ENCODE data around the gene CEP120.
"Not testable (repeated sequence)": the region's sequence is repeated elsewhere in the genome, so short reads cannot be mapped to it uniquely, and the experiment has no call there.

CEP120 gene

DNA sequence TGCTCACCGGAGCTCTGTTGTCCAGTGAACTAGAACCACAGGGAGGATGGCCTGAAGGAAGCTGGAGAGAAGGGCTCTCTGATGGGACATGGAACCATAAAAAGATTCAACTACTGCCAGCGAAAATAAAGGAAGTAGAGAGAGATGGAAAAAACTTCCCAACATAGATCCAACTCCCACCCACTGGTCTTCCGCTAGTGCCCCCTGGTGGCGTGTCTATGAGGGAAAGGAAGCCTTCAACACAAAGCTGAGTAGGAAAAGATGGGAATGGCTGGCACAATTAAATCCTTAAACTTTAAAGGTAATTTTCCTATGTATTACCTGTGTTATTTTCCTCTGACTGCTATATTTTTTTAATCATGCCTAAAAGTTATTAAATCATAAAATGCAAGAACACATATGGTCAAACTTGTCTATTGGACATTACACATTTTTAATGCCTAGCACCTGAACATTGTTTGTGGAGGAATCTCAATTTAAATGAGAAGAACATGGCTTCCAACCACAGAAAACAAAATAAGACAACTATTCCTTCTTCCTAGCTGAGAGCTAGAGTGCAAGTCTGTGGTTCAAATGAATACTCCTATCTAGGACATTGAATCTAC is 51.5 kb downstream of the CEP120 start:
- DNase-seq = no peak

DNA sequence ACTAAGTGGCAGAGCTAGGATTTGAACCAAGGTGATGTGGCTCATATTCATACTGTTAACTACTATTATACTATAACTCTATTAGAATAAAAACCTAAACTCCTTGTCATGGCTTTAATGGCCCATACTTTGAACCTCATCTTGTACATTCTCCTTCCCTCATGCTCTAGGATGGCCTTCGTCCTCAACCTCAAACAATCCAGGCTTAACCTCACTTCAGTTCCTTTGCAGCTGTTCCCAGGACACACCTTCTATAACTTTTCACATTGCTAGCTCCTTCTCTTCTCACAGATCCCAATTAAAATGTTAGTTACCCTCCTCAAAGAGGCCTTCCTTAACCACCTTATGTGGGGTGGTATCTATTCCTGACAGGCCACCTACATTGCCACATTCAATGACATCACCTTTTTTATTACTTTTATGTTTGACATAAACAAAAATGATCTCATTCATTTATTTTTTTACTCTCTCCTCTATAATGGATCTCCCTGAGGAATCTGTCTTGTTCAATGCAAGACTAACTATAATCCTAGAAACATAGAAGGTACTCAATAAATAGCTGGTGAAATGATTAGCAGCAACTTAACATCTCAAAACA is 53.7 kb downstream of the CEP120 start:
- no peak for DNase-seq

DNA sequence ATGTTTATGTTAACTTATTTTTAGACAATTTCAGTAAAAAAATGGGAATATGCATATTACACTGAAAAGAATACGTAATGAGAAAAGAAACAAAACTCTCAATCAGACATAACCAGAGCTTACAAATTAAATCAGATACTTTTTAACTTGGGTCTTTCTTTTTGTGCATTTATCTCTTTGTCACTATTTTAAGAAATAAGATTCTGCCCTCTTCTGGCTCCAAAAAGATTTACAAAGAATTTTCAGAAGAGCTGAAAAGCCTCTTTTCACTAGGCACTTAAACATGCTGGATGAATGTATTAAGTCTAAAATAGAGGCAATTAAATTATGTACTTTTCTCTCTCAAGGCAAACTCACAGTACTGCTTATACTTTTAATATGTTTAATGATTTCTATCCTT is 55.5 kb downstream of the CEP120 start:
- DNase-seq = no peak

DNA sequence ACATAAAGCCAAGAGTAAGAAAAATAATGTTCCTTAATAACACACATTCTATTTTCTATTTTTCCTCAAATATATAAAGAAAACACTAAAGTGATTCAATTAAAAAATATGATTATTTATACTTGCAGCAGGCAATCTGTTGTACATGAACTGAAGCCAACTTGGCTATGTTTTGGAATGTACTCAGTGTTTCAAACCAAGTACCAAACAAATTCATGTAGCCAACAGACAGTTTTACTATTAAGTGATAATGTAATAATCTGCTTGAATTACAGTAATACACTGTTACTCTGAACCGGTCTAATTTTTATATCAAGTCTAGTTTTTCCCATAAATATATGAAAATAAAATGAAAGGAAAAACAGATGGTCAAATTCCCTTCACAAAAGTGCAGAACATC is 58.0 kb downstream of the CEP120 start:
- DNase-seq = no peak

DNA sequence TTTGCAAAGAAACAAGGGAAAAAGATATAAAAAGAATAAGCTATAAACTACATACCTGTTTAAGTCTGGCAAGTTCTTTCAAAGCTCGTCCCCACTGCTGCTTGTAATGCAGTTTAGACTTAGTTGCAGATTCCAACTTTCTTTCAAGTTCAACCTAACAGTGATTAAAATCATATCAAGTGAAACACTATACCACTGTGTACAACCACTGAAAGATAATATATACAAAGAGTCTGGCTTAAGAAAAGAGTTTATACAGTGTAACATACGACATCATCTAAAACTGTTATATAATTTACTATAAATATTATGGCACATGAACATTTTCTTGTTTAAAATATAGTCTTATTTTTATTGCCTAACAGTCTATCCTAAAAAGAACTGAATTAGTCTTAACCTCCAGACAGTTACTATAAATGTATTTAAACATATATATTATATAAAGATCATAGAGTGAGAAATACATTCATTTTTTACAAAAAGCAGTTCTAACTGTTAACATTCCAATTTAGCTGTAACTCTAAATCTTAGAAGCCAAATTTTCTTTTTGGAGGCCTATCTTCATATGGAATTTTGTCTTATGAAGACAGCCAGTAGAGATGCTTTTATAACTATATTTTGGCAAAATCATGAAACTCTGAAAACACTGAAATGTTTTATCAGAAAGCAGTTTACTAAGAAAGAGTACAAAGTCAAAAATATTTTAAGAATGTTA is 58.6 kb downstream of the CEP120 start:
- no peak for DNase-seq

DNA sequence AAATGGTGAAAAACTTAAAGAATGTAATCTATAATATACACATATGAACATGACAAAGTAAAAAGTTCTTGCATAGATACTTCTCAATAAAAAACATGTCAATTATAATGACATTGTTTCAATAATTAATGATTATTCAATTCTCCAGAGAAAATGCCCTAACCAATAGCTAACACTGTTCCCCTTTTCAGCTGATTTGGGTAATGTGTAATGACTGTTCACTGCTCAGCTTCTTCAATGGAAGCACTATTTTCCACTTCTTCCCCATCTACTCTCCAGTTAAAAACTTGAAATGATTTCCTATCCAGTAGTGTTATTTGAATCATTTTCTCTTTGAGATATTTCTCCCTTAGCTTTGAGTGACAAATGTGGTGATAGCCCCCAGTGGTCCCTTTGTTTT is 62.3 kb downstream of the CEP120 start:
- no peak for DNase-seq

DNA sequence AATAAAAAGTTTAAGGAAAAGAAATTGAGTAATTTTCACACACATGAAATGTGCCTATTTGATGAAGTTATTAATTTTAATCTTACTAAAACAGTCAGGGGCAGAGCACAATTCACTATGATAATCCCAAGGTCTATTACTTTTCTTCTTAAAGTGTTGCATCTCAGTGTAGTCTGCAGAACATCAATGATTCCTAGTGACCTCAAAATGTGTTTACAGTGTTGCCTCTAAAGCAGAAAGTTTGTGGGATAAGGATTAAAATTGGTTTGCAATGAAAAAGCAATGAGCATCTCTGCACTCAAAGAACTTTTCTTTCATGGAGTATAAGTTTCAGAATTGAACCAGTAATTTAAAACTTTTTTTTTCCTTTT is 63.0 kb downstream of the CEP120 start:
- DNase-seq = no peak

DNA sequence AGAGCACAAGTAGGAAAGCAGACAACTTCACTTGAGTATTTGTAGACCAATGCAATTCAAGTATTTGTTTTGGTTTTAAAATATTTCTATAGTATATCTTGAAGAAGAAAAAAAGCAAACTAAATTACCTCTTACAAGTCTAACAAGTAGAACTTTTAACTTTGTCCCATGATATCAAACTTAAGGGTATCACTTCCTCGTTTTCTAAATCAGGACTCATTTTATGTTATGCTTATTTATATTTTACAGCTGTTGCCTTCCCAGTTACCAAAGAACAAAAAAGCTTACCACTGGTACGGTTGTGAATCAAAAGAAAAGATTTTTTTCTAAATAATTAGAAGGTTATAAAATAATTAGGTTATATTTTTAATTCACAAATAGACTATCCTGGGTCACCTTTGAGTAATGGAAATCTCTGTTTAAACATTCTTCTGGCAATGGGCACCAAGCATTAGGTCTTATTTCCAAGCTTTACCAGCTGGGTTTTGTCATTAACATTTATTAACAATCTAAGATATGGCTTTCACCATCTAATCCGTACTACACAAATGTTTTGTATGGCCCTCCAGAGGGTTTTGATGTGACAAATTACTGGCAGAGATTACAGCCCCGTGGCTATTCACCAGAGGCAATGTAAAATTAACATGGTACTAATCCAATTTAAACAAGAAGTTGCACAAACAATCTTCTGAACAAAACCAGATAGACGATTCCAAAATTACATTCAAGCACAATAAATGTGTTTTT is 63.6 kb downstream of the CEP120 start:
- no peak for DNase-seq

DNA sequence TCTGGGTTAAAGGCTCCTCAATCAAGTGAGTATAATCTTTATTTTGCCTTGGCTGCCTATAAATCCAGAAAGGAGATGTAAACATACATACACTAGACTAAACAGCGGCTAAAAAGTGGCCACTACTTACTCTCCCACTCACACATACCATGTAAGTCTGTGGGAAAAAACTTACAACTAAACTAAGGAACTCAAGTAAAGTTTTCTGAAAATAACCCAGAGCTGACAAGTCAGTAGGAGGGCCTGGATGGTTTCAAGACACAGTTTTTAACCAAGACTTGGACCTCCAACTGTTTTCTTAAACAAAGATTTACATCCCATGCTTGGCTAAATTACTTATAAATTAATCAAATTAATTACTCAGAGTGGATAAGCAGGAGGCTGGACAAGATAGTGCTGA is 64.5 kb downstream of the CEP120 start:
- no peak for DNase-seq

DNA sequence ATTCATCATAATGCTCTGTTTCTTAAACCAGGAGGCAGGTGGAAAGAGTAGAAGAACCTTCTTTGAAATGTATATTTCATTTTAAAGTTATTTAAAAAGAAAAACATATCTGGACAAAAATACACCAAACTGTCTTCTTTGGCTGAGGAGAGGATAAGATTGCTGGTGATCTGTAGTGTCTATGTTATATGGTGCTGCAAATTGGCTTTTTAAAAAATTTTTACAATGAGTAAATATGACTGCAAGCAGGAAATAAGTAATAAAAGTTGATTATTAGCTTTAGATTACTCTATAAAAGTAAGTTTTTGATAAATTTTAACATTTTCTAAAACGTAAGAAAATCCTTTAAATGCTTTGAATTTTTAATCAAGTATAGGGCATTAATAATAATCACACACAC is 64.9 kb downstream of the CEP120 start:
- no peak for DNase-seq

DNA sequence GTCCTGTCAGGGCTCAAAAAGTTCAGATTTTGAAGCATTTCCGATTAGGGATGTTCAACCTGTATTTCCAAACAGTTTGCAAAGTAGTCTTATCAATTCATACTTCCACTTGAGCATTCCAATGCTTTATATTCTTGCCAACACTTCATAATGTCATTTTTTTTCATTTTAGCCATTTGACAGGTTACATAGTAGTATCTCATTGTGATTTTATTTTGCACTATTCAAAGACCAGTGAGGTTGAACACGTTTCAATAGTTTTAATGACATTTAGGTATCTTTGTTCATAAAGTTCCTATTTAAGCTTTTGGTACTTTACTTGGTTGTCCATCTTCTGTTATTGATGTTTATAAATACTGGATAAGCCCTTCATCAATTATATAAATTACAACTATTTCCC is 71.4 kb downstream of the CEP120 start:
- DNase-seq = no peak

DNA sequence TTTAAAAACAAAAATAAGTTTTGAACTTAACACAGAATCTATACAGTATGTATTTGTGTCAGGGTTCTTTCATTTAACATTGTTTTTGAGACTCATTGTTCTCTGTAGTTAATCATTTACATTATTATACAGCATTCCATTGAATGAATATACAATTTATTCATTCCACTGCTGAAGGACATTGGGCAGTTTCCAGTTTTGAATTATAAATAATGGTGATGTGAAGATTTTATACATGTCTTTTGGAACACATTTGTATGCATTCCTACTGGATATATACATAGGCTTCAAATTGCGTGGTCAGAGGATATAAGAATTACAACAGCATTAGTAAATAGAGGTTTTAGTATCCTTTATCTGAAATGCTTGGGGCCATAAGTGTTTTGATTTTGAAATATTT is 72.0 kb downstream of the CEP120 start:
- no peak for DNase-seq

DNA sequence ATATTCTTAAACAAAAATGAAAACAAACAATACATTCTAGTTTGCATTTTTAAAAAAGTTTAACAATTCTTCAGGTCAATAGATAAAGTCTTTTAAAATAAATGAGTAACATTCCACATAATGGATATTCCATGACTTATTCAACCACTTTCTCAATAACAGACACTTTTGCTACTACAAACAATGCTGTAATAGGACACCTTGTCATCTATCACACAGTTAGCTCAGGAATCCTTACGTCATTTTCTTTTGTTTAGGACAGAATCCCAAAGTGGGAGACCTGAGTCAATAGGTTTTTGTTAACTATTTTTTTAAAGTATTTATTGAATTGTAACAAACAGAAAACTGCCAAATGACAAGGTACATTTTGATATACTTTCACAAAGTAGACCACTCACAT is 72.5 kb downstream of the CEP120 start:
- DNase-seq = no peak

DNA sequence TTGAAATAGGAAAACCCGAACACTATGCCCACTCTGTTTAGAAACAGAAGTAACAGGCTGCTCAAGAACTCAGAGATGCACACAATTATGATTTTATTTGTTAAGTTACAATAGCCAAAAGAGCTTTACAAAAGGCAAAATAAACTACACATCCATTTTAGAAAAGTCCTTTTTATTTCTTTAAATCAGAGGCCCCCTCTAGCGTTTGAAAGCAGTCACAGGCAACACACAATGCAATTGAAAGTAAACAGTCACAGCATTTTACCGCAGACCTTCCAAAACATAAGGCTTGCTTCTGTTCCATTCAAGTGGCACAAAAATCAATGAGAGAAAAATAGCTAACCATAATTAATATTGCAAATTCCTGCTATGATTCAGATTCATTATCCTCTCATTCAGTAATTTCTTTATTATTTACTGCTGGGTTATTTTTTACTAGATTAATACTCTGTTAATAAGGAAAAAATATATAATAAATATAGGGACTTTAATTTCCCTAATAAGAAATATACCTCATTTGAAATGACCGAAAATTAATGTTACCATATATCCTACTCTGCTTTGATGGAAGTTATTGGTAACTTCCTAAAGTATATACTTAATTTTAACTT is 78.3 kb downstream of the CEP120 start:
- no peak for DNase-seq

DNA sequence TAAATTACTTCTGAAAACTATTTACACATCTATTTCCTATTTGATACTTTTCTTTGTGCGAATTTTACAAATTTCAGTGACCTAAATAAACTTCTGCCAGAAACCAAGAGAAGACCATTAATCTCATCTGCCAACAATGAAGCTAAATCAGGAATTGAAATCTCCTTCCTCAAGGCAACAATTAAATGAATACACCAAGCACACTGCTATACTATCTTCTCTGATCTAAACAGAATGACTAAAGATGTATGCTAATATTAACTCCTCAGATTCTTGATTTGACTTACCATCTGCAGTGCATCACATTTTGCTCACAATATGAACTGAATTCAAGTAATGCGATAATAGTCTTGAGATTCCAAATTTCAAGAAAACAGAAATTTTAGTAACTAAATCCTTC is 82.3 kb downstream of the CEP120 start:
- DNase-seq = no peak

DNA sequence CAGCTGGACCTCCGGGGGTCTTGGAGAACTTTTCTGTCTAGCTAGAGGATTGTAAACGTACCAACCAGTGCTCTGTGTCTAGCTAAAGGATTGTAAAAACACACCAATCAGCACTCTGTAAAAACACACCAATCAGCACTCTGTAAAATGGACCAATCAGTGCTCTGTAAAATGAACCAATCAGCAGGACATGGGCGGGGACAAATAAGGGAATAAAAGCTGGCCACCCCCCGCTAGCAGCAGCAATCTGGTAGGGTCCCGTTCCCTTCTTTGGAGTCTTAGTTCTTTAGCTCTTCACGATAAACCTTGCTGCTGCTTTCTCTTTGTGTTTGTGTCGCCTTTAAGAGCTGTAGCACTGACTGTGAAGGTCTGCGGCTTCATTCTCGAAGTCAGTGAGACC is 114.8 kb downstream of the CEP120 start:
- DNase-seq = not testable (repeated sequence)

DNA sequence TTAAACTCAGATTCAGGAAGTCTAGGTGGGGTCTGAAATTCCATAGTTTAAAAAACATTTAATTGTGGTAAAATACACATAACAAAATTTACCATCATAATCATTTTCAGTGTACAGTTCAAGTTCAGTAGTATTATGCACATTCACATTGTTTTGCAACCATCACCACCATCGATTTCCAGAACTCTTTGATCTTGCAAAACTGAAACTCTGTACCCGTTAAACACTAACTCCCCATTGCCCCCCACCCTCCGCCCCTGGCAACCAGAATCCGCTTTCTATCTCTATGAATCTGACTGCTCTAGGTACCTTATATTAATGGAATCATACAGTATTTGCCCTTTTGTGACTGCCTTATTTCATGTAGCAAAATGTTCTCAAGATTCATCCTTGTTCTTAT is 117.5 kb downstream of the CEP120 start:
- no peak for DNase-seq

DNA sequence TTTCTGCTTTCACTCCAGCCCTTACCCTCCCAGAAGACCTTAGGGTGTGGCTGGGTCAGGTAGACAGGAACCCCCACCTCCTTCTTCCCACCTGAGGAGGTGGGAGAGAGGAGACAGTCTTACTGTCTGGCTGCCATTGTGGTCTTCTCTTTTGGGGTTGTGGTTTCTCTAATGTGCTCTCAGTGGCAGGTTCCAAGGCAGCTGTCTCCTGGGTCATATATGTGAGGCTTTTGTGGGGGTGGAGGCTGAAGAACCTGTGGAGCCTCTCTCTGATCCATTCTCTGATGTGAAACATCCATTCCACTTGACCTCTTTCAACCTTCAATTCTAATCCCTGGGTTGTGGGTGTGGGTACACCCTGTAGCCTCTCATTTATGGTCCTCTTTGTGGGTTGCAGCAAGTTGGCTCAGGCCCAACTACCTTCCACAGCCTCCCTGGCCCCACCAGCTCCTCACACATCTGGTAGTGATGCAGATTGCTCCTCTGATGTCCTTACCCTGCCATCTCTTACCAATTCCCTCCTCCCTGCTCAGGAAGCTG is 118.4 kb downstream of the CEP120 start:
- DNase-seq = no peak

DNA sequence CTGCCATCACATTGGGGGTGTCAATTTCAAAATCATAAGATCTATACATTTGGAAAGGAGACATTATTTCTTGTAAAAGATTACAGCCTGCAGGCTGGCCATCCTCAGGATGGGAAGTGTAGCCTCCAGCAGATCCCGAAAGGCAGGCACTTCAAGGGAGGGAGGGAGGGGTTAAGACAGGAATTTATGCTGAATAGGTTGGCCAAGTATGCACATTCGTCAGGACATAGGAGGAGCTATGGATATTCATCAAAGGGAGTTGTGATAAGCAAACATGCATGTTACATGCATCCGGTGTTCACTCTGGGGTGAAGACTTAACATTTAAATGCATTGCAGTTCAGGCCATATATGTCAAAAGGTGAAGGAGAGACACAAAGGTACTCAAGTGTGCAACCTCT is 119.4 kb downstream of the CEP120 start:
- no peak for DNase-seq

DNA sequence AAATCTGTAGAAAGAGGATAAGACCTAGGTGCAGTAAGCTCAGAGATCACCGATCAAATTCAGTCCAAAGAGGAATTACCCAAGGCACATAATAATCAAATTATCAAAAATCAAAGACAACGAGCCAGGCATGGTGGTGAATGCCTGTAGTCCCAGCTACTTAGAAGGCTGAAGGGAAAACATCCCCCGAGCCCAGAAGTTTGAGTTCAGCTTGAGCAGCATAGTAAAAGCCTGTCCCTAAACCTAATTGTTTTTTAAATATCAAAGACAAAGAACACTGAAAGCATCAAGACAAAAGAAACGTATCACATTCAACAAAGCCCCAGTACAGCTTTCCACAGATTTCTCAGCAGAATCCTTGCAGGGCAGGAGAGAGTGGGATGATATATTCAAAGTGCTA is 122.9 kb downstream of the CEP120 start:
- DNase-seq = no peak

DNA sequence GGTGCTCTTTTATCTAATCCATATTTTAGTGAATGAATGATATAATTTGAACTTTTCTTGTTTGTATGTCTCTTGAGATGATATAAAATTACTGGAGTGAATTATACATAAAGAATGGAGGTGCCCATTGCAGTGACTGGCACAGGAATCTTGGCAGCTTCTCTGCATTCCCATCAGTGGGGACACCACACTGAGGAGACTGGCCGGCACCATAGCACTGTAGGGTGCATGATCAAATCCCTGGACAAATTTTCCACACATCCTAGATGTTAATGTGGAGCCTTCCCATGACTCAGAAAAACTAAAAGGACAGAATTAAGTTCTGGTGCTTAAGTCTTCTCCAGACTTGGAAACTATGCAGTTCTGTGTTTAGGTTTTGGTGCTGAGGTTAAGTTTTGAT is 124.1 kb downstream of the CEP120 start:
- DNase-seq = no peak

DNA sequence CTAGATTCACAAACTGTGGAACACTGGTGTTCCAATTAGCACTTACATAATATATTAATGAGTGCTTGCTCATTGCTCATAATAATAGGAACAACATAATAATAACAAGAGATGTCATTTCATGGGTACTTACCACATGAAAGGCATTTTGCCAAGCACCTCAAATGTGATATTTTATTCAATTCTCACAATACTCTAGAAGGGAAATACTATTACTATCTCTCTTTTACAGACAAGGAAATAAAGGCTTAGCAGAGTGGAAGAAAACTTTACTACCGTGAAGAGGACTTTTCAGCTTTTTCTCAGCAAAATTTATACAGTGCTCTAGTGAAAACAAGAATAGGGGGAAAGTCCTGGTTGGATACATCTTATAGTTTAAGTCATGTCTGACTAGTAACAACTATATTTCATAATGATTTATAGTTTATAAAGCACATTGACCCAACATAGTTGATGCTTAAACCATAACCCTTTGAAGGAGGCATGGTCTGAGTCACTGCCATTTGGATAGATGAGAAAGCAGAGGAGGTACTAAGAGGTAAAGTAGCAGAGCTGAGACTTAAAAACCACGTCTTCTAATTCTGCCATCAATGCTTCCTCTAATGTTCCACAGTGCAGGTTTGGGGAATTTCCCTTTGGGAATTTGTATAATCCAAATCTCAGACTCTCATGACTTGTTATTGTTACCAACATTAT is 124.7 kb downstream of the CEP120 start:
- DNase-seq = no peak

DNA sequence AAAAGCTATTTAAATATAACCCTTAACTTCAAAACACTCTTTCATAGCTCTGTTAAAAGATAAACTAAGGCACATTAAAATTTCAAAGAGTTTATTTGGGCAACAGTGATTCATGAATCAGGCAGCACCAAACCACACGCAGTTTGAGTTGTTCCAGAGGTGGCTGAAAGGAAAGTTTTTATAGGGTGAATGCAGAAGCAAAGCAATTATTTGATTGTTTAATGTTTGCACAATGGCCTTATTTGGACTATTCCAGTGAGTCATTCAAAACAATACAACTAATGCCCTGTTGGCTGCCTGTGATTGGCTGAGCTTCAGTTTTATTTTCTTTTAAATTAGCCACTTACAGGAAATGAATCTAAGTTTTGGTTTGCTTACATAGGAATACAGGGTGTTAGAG is 125.3 kb downstream of the CEP120 start:
- DNase-seq = no peak

Data from NCI-H146 (cell line).